Psoas muscle (tissue), 8 donors: ENCODE results near the gene DDIT3. TPM values are rescaled to one million over a fixed set of nuclear protein-coding genes. Genes with fewer than 3 reads are reported as not detected.
A peak's percentile ranks its signal among the peaks of the same experiment; 100 is the strongest.

Source experiments
- ATAC-seq, 4 donors: fragments of 200-7000 bp; cut with Tn5 transposase; one replicate each; pipeline ENCODE4 v1.9.1; 2020; ENCODE audit warnings: moderate library complexity in 3 of 4, mild to moderate bottlenecking in 2 of 4
- DNase-seq, 2 donors: peaks; one replicate each; pipeline ENCODE4 v3.0.0-alpha.2; 2020
- H3K27ac ChIP-seq: fragments of 200-600 bp; one replicate; pipeline ENCODE4 v1.8.0; 2022
- H3K27me3 ChIP-seq, 3 donors: fragments of 200-600 bp in 1 of 3; one replicate each; pipeline versions ENCODE4 v1.6.1 to v1.8.0; 2013 to 2022; ENCODE audit warnings: low read length in 2 of 3, mild to moderate bottlenecking in 2 of 3, moderate library complexity in 1 of 3; ENCODE audit not compliant: insufficient read depth in 3 of 3
- H3K36me3 ChIP-seq, 2 donors: fragments of 200-600 bp in 1 of 2; one replicate each; pipeline versions ENCODE4 v1.6.1 to v1.8.0; 2013 to 2022; ENCODE audit warnings: low read depth in 1 of 2, mild to moderate bottlenecking in 1 of 2, moderate library complexity in 1 of 2; ENCODE audit not compliant: insufficient read depth in 1 of 2
- H3K4me1 ChIP-seq: fragments of 200-600 bp; one replicate; pipeline ENCODE4 v1.8.0; 2022
- H3K4me3 ChIP-seq: fragments of 200-600 bp; one replicate; pipeline ENCODE4 v1.8.0; 2022; ENCODE audit warnings: mild to moderate bottlenecking
- H3K9me3 ChIP-seq: fragments of 200-600 bp; one replicate; pipeline ENCODE4 v1.8.0; 2022
- WGBS, 3 donors: extraction: QIAGEN DNeasy Blood & Tissue Kit; methylation state at CpG; one replicate each; pipeline versions ENCODE4 v1.1.6 to v1.1.7; 2013; 5-methylcytosine and 5-hydroxymethylcytosine counted together
- intact Hi-C, 2 donors: fragments of 100-400 bp; cut with DNase I; formaldehyde crosslinking; loops; one replicate each; pipeline versions ENCODE4 v1.11.0 to v1.14.2; 2022
- polyA plus RNA-seq, 3 donors: library from polyadenylated mRNA; stranded (reverse); fragments of 200-250 nt; gene quantifications; one replicate each; pipeline ENCODE4 v1.2.3, GENCODE V29; 2013
- total RNA-seq, 4 donors: library from RNA; stranded (reverse); fragmentation: NEBNext Ultra II Directional in 2 of 4; extraction: Animal tissue kit (Norgen Biotek cat#: 25700) in 2 of 4; gene quantifications; one replicate each; pipeline versions ENCODE4 v1.2.1 to v1.2.4, GENCODE V29; 2021 to 2023
- TF ChIP-seq, protein P1 (sequence below): fragments of 200-600 bp; IDR thresholded peaks from one replicate; pipeline ENCODE4 v1.8.0; 2022; ENCODE audit warnings: antibody characterized with exemption
- donor health status: healthy with polysubstance abuse.
- donor health status: DM: no; HTN: no; CAD: no; lungs with moderate emphysema.
- donor health status: Bipolar disorder and iron deficiency.
- donor health status: healthy.
- donor health status: DM: yes; HTN: yes; CAD: no.
- donor health status: DM: no; HTN: no; CAD: no.
- donor health status: DM: no; HTN: no; CAD: no.
- donor health status: DM: yes; HTN: yes; CAD: no.

DDIT3 gene
- total and polyA plus RNA-seq, 7 donors: 11.1 to 224 (median 59.5) TPM

DNA sequence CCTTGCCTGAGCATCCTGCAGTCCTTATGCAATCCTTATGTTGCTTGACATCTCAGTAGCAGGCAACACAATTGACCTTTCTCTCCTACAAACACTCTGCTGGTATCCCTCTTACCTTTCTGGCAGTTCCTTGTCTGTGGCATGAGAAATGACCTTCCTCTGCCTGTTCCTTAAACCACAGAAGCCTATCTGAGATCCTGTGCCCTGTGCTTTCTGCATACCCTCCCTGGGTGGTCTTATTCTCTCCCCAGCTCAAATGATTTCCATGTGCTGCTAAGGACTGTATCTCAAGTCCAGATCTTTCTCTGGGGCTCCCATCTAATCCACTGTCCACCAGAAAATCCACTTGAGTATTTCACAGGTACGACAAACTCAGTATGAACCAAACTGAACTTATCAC lies 38.6 kb downstream of the DDIT3 start:
- TF ChIP-seq, protein P1, sequence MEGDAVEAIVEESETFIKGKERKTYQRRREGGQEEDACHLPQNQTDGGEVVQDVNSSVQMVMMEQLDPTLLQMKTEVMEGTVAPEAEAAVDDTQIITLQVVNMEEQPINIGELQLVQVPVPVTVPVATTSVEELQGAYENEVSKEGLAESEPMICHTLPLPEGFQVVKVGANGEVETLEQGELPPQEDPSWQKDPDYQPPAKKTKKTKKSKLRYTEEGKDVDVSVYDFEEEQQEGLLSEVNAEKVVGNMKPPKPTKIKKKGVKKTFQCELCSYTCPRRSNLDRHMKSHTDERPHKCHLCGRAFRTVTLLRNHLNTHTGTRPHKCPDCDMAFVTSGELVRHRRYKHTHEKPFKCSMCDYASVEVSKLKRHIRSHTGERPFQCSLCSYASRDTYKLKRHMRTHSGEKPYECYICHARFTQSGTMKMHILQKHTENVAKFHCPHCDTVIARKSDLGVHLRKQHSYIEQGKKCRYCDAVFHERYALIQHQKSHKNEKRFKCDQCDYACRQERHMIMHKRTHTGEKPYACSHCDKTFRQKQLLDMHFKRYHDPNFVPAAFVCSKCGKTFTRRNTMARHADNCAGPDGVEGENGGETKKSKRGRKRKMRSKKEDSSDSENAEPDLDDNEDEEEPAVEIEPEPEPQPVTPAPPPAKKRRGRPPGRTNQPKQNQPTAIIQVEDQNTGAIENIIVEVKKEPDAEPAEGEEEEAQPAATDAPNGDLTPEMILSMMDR: no peak
- ATAC-seq: no peak
- no peaks in the 10 kb centered on the region for H3K36me3 ChIP-seq
- 62 to 86% (median 68%) methylated on average over 1 of the region's 1 CpG for WGBS, 3 donors
- H3K4me3 ChIP-seq: no peak overlapping the region
- no peak for DNase-seq
- intact Hi-C loops: no loop called here
- H3K27me3 ChIP-seq: peaks cover 0 to 9% (median 7%) of the 10 kb centered on the region in 3 donors
- H3K4me1 ChIP-seq: no peaks in the 10 kb centered on the region
- no peaks in the 10 kb centered on the region for H3K9me3 ChIP-seq
- no peak overlapping the region for H3K27ac ChIP-seq

- WGBS, 3 donors: 66 to 78% (median 74%) methylated on average over 6 of the region's 6 CpGs
- Histone ChIP-seq H3K4me3 (no peak within 1 kb of the TSS), H3K4me1 (peaks cover 13% of the 10 kb centered on the region), H3K36me3 (no peaks in the 10 kb centered on the region), H3K9me3 (no peaks in the 10 kb centered on the region), H3K27ac (no peak within 1 kb of the TSS), H3K27me3 (peaks cover 0 to 29% (median 13%) of the 10 kb centered on the region in 3 donors)
- no peak for ATAC-seq
- DNase-seq: no peak
- intact Hi-C loops: no loop called here
- TF ChIP-seq, protein P1: no peak
These were observed 40.8 kb downstream of the DDIT3 start, which contains the start of gene ARHGAP9 for GRCh38 chr12:57479376-57480115. ARHGAP9 (minus strand) TSS chr12:57479866; CDS start chr12:57479406, 460 bp downstream.

DNA sequence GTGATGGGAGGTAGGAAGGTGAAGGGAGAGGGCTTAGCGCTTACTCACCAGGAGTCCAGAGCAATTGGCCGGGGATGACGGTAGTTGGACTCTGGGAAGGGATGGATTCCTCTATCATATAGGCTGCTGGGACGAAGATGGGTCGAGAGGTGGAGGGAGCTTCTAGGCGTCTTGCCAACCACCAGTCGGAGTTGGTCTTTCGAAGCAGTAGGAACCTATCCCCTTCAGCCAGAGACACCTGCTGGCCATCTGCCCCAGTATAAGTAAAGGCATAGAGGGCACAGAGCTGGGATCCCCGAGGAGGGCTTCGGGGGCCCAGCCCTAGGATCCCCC lies 41.3 kb downstream of the DDIT3 start:
- intact Hi-C loops: no loop called here
- TF ChIP-seq, protein P1: no peak

DNA sequence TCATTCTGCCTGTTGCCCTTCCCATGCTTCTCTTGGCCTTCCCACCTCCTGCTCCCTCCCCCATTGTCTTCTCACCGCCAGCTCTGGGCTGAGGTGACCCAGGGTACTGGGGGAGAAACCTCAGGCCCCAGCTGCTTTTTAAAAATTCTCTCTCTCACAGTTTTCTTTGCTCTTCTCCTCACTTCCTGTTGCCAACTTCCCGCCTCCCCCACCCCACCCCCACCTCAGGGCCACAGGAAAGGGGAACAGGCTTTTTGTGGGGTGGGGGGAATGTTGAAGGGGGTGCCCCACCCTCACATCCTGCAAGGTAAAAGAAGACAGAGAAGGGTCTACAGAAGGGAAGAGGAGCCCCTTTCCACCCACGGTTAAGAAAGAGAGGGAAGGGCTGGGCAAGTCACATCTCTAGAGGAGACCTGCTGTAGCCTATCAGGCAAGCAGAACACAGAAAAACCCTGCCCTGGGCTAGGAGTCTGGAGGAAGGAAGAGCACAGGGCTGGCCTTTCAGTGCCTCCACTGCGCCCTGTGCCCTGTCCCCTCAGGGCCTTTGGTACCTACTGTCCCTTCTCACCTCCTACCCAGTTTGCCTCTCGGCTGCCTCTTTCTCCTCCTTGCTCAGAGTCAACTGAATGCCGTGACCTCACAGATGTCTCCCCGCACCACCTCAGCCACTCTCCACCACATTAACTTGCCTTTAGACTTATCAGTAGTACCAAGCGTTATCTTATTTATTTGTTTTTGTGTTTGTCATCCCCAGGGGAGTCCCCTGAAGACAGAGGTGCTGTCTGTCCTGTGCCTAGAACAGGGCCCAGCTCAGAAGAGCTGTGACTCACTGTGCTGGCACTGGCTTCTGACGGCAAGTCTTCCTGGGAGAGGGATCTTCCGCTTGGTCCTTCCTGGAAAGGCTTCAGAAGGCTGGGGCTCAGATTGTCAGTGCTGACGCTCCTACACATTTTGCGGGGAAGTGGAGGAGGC lies 42.3 kb downstream of the DDIT3 start:
- no peaks in the 10 kb centered on the region for H3K36me3 ChIP-seq
- no peaks in the 10 kb centered on the region for H3K9me3 ChIP-seq
- H3K27me3 ChIP-seq: peaks cover 0 to 45% (median 18%) of the 10 kb centered on the region in 3 donors
- intact Hi-C loops: no loop called here
- peaks cover 13% of the 10 kb centered on the region for H3K4me1 ChIP-seq
- TF ChIP-seq, protein P1: no peak
- H3K4me3 ChIP-seq: peak overlapping the region; percentile 36
- no peak for ATAC-seq
- 65 to 76% (median 72%) methylated on average over 11 to 12 of the region's 12 CpGs for WGBS, 3 donors
- peak overlapping the region; percentile 16 for H3K27ac ChIP-seq
- DNase-seq: no peak

More for the DNA sequence above, 41.3 kb downstream of the DDIT3 start:
- Histone ChIP-seq H3K36me3 (no peaks in the 10 kb centered on the region), H3K9me3 (no peaks in the 10 kb centered on the region), H3K27me3 (peaks cover 0 to 35% (median 15%) of the 10 kb centered on the region in 3 donors), H3K27ac (no peak overlapping the region), H3K4me1 (peaks cover 13% of the 10 kb centered on the region), H3K4me3 (no peak overlapping the region)
- 72 to 74% (median 74%) methylated on average over 10 of the region's 10 CpGs for WGBS, 3 donors
- DNase-seq (no peak), ATAC-seq (no peak)
